Natural killer cell (primary cell): ENCODE measurements around the gene MLXIP. TPM values are rescaled to one million over a fixed set of nuclear protein-coding genes. Genes with fewer than 3 reads are reported as not detected.

Experiments
- ATAC-seq, 3 donors: fragments of 150-1000 bp in 2 of 3; fragments of 200-7000 bp in 1 of 3; cut with Tn5 transposase; 1 replicate in 1 of 3; 2 replicates in 2 of 3; pipeline ENCODE4 v1.10.0; 2021; ENCODE audit warnings: mild to moderate bottlenecking in 2 of 3, moderate library complexity in 2 of 3
- DNase-seq, 2 donors: peaks; one replicate each; pipeline versions ENCODE4 v3.0.0 to v3.0.0-alpha.2; 2013 to 2021; ENCODE audit warnings: mixed read lengths in 1 of 2
- H3K27ac ChIP-seq: one replicate; pipeline ENCODE4 v1.5.1; 2013; ENCODE audit warnings: mild to moderate bottlenecking, low read length
- H3K27me3 ChIP-seq: one replicate; pipeline ENCODE4 v1.6.1; 2013; ENCODE audit warnings: low read length; ENCODE audit not compliant: control insufficient read depth, insufficient read depth
- H3K36me3 ChIP-seq: one replicate; pipeline ENCODE4 v1.6.1; 2013; ENCODE audit warnings: low read length; ENCODE audit not compliant: control insufficient read depth, insufficient read depth
- H3K4me1 ChIP-seq: one replicate; pipeline ENCODE4 v1.6.1; 2013; ENCODE audit warnings: low read length; ENCODE audit not compliant: control insufficient read depth, insufficient read depth
- H3K4me3 ChIP-seq: one replicate; pipeline ENCODE4 v1.5.1; 2013; ENCODE audit warnings: low read length
- H3K9me3 ChIP-seq: one replicate; pipeline ENCODE4 v1.6.1; 2013; ENCODE audit warnings: low read length; ENCODE audit not compliant: control insufficient read depth, insufficient read depth
- H3K27ac Mint-ChIP-seq, 2 donors: one replicate each; pipeline ENCODE4 v1.8.0; 2022; ENCODE audit warnings: mild to moderate bottlenecking in 2 of 2, mixed read lengths in 2 of 2, moderate library complexity in 1 of 2
- H3K27me3 Mint-ChIP-seq, 2 donors: one replicate each; pipeline ENCODE4 v1.8.0; 2022; ENCODE audit warnings: low read depth in 2 of 2, mixed read lengths in 2 of 2
- H3K36me3 Mint-ChIP-seq: one replicate; pipeline ENCODE4 v1.8.0; 2022; ENCODE audit warnings: mixed read lengths
- H3K4me1 Mint-ChIP-seq, 2 donors: one replicate each; pipeline ENCODE4 v1.8.0; 2022; ENCODE audit warnings: mixed read lengths in 2 of 2
- H3K4me3 Mint-ChIP-seq: one replicate; pipeline ENCODE4 v1.8.0; 2022; ENCODE audit warnings: mild to moderate bottlenecking, moderate library complexity, mixed read lengths
- H3K9me3 Mint-ChIP-seq, 2 donors: one replicate each; pipeline ENCODE4 v1.8.0; 2022; ENCODE audit warnings: mixed read lengths in 2 of 2
- CTCF ChIP-seq: fragments of 200-600 bp; IDR thresholded peaks from one replicate; pipeline ENCODE4 v1.8.0; 2022; ENCODE audit warnings: antibody characterized with exemption
- WGBS: methylation state at CpG from one replicate; pipeline ENCODE4 v1.1.7; 2013; ENCODE audit warnings: missing lambda C conversion rate; ENCODE audit not compliant: insufficient coverage; 5-methylcytosine and 5-hydroxymethylcytosine counted together
- intact Hi-C: fragments of 100-400 bp; cut with micrococcal nuclease; formaldehyde crosslinking; loops from one replicate; pipeline ENCODE4 v1.14.2; 2022
- total RNA-seq, 4 donors: library from RNA; stranded (reverse); fragments of 120-200 nt in 1 of 4; gene quantifications; one replicate each; pipeline versions ENCODE4 v1.2.3 to v1.2.4, GENCODE V29; 2013 to 2022

Gene MLXIP
- total RNA-seq, 3 donors from 2014 or later (not counting 1 experiment from before 2014, with no cell fraction given), result 83.8 to 92.4 (median 86.1) TPM

- H3K9me3 ChIP-seq, result no peaks in the 10 kb centered on the region
- Mint-ChIP-seq H3K4me1 (peaks cover 47 to 65% of the 10 kb centered on the region in 2 donors), H3K36me3 (no peaks in the 10 kb centered on the region), H3K4me3 (no peak overlapping the region), H3K27me3 (no peaks in the 10 kb centered on the region), H3K27ac (peak overlapping the region; percentile 61 to 79), H3K9me3 (no peaks in the 10 kb centered on the region)
- no peak overlapping the region for H3K4me3 ChIP-seq
- peaks cover 9% of the 10 kb centered on the region for H3K36me3 ChIP-seq
- DNase-seq (peak in 1 of 2 donors; percentile 5), ATAC-seq (no peak)
- H3K4me1 ChIP-seq, result peaks cover 48% of the 10 kb centered on the region
- no peaks in the 10 kb centered on the region for H3K27me3 ChIP-seq
- no peak overlapping the region for H3K27ac ChIP-seq
- no peak for TF ChIP-seq CTCF
- intact Hi-C loops, result no loop called here
- WGBS, result 76% methylated on average over 17 of the region's 17 CpGs
Measured at GRCh38 chr12:122087431-122088178, 9.0 kb downstream of the MLXIP start.

GRCh38 chr12:122088179-122088810, 9.7 kb downstream of the MLXIP start:
- Mint-ChIP-seq H3K27me3 (no peaks in the 10 kb centered on the region), H3K4me3 (no peak overlapping the region), H3K27ac (peak overlapping the region; percentile 61 to 79), H3K36me3 (no peaks in the 10 kb centered on the region), H3K4me1 (peaks cover 40 to 59% of the 10 kb centered on the region in 2 donors), H3K9me3 (no peaks in the 10 kb centered on the region)
- Histone ChIP-seq H3K36me3 (peaks cover 9% of the 10 kb centered on the region), H3K9me3 (no peaks in the 10 kb centered on the region), H3K27me3 (no peaks in the 10 kb centered on the region), H3K4me1 (peaks cover 50% of the 10 kb centered on the region), H3K4me3 (no peak overlapping the region), H3K27ac (no peak overlapping the region)
- intact Hi-C loops, result no loop called here
- DNase-seq (no peak), ATAC-seq (no peak)
- WGBS, result 91% methylated on average over 9 of the region's 9 CpGs
- TF ChIP-seq CTCF, result no peak

- Histone ChIP-seq H3K36me3 (peaks cover 9% of the 10 kb centered on the region), H3K9me3 (no peaks in the 10 kb centered on the region), H3K4me1 (peaks cover 58% of the 10 kb centered on the region), H3K27me3 (no peaks in the 10 kb centered on the region), H3K4me3 (no peak overlapping the region), H3K27ac (no peak overlapping the region)
- WGBS, result 63% methylated on average over 1 of the region's 2 CpGs
- no peak for ATAC-seq
- no peaks in the 10 kb centered on the region for H3K9me3 Mint-ChIP-seq
- intact Hi-C loops, result no loop called here
- peak in 1 of 2 donors; percentile 18 for DNase-seq
- peaks cover 33 to 51% of the 10 kb centered on the region in 2 donors for H3K4me1 Mint-ChIP-seq
- H3K36me3 Mint-ChIP-seq, result no peaks in the 10 kb centered on the region
- TF ChIP-seq CTCF, result no peak
- H3K27ac Mint-ChIP-seq, result no peak overlapping the region
- H3K4me3 Mint-ChIP-seq, result no peak overlapping the region
- no peaks in the 10 kb centered on the region for H3K27me3 Mint-ChIP-seq
Measured at GRCh38 chr12:122089077-122089476, 10.5 kb downstream of the MLXIP start.
